Measurements from ENCODE around the gene CBFB.

Gene CBFB

DNA sequence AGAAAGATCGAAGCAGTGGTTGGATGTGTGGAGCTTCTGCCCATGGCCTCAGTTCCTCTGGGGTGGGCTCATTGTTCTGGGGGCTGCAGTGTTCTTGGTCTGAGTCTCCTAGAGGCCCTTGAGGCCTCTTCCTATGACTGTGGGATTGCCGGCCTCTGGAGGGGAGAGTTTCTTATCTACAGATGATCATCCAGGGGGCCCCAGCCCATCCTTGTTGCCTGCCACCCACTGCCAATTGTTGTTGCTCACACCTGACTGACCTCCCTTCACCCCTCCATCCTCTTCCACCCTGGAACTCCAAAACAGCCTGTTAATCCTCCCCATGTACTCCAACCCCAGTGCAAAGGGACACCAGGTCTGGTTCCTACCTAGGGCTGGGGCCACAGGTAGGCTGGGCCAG lies 116.0 kb downstream of the CBFB start:
- DNase-seq: no peak

DNA sequence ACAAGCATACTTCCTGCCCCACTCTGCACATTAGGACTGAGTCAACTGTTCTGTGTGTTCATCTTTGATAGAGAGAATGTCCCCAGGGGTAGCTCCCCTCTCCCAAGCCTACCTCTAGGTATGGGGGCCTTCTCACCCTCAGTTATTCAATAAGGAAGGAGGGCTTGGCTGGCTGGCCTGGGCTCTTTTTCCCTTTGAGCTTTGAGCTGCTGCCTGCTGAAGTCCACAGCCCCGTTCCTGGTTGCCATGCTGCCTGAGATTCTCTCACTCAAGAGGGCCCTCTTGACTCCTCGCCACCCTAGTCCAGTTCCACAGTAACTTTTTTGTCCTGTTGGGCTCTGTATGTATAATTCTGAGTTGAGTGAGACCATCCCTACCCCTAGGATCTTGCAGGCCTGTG lies 116.8 kb downstream of the CBFB start:
- DNase-seq: no peak

DNA sequence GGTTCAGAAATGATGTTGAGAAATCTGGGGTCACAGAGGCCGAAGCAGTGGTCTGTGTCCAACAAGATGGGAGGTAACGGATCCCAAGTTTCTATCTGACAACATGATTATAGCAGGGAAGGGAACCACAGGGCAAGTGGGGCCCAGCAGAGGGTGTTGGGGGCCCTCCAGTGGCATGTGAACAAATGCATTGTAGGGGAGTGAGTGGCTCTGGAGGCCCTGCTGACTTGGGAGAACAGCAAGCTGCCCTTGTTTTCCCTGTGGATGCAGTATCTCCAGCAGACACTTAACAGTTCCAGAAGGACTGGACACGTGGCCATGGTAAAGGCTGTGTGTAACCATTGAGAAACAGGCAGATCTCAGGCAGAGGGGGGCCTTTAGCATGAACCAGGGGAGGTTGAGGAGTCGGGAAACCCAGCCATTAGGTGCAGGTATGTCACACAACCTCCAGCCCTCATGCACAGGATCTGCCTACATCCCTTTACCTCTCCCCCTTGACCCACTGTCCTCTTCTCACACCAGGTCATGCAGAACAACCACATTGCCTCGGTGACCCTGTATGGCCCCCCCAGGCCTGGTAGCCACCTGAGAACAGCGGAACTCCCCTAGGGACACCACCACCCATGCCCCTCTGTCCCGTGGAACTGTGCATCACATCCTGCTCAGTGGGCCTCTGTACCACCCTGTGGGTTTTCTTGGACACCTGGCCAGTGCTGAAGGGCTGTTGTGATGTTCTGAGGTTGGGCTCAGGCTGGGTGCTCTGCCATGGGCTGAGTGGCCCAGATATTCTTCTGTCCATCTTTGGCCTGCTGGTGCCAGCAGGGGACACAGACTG lies 117.8 kb downstream of the CBFB start:
- no peak for DNase-seq

DNA sequence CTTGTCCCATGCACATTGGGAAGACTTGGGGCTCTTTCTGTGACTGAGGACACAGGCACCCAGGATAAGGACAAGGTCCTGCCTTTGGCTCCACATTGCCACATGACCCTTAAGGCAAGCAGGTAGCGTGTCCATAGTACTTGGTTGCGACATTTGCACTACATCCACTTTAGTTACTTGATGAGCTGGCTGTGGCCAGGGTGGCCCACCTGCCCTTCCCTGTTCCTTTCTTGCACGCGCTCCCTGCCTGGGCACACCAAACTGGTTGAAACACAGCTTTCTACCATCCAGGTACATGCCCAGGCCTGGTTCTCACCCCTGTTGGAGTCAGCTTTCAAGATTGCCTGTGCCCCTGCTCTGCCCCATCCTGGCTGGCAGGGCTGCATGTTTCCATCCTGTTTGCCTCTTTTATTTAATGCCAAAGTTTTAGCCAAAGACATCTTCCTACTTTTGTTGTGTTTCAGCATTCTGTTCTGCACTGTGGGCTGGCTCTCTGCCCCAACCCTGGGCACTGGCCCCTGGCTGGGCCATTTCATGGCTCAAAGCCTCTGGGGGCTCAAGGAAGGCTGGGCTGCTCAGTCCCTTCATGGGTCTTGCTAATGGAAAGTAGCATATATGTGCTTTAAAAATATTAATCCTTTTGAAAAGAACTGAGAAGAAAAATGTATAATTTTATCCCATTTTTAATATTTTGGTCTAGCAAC lies 118.6 kb downstream of the CBFB start:
- DNase-seq: no peak

GRCh38 chr16:67148221-67148620 lies 119.3 kb downstream of the CBFB start:
- no peak for DNase-seq

DNA sequence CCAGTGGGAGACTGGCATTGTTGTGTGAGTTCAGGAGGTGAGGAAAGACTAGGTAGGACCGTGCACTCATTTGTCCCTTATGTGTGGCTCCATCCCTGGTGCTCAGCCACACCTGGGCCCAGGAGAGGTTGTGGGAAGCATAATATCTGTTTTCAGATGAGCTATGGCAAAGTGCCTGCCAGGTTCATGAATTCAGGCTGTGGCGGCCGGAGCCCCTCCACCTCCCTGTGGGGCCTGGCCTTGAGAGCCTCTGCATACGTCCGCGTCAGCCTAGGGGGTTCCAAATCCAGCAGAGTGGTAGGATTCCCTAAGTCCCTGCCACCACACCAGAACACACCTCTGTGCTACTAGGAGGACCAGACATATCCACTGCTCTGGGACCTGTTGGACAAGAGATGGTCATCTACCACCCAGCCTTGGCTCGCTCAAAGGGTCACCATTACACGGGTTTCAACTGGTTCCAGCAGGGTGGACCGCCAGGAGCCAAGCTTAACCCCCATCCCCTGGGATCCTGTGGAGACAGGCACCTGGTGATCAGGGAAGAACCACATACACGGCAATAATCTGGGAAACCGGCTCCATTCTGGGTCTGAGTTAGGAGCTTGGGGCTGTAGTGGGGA lies 119.8 kb downstream of the CBFB start:
- DNase-seq: no peak

GRCh38 chr16:67149276-67150046 lies 120.5 kb downstream of the CBFB start:
- no peak for DNase-seq

DNA sequence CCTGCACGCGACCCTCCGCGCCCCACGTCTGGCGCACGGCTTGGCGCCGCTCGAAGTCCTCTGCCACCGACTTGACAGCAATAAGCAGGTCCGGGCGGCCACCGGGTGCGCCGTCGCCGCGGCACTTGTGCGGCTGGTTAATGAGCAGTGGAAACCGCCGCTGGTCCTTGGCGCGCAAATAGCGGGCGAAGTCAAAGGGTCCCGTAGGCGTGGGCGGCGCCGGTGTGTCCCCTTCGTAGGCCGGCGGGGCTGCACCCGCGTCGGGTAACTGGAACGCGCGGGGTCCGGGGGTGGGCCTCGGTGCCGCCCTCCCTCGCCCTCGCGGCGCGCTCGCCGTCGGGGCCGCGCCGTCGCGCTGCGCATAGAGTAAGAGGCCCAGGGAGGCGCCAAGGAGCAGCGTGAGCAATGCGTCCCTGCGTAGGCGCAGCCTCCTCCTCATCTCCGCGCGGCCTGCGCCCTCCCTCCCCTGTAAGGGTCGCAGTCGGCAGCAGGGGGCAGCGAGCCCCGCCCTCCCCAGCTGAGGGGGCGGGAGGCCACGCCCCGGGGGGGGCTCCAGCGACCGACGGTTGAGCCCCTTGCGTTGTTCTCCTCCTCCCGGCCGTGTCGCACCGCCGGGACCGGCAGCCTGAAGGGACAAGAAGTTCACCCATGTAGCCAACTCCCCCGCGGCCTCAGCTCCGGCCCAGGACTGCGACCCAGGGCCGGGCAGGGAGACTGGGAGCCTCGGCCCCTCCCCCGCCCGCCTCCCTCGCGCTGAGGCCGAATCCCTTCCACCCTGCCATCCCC lies 121.3 kb downstream of the CBFB start:
- DNase-seq: no peak

Measured in amniotic stem cell (primary cell).